GM12878 (cell line): Measurements from ENCODE around the gene IL1RAP. TPM values are rescaled to one million over a fixed set of nuclear protein-coding genes. Genes with fewer than 3 reads are reported as not detected.

Source experiments
- ATAC-seq: fragments of 200-7000 bp; cut with Tn5 transposase; 3 replicates; pipeline ENCODE4 v1.9.1; 2020; ENCODE audit warnings: mild to moderate bottlenecking, moderate library complexity
- BruUV-seq: library from RNA; stranded (reverse); fragments of 400-500 nt; replicated peaks from 2 replicates; lab custom pipeline; 2021; lab: Mats Ljungman, UMichigan
- CTCF ChIA-PET: fragments of 300-600 bp; sonication (Branson Sonifier 250); formaldehyde crosslinking; extraction: SDS; loops from one replicate; lab custom pipeline; 2021; ENCODE audit warnings: inconsistent platforms; lab: Yijun Ruan, JAX
- POLR2A ChIA-PET: fragments of 350-600 bp; formaldehyde crosslinking; extraction: SDS; loops from one replicate; lab custom pipeline; 2021; ENCODE audit warnings: inconsistent platforms; lab: Charles Lee
- RAD21 ChIA-PET: fragments of 300-600 bp; sonication (Branson Sonifier 250); formaldehyde crosslinking; loops from one replicate; lab custom pipeline; 2023; ENCODE audit warnings: antibody characterized with exemption; ENCODE audit not compliant: unreplicated experiment; lab: Charles Lee
- SMC1A ChIA-PET: fragments of 300-600 bp; sonication (Branson Sonifier 250); formaldehyde crosslinking; loops from one replicate; lab custom pipeline; 2023; ENCODE audit not compliant: unreplicated experiment, uncharacterized antibody; lab: Charles Lee
- DNase-seq: peaks from one replicate; pipeline ENCODE4 v3.0.0-alpha.2; 2011; ENCODE audit warnings: low read depth, low spot score
- FAIRE-seq: peaks from 3 replicates; lab custom pipeline; 2011; peaks lifted over from hg19 to GRCh38; lab: Jason Lieb, UNC
- H2AFZ ChIP-seq: 2 replicates; pipeline ENCODE4 v1.6.0; 2011; ENCODE audit warnings: low read depth, low read length, control low read depth; ENCODE audit not compliant: control insufficient read depth
- H3K27ac ChIP-seq: 2 replicates; pipeline ENCODE4 v1.5.1; 2011; ENCODE audit warnings: control low read depth; ENCODE audit not compliant: control insufficient read depth, insufficient read depth
- H3K27me3 ChIP-seq, 2 experiments: replicated peaks in 1 of 2; 2 replicates each; pipeline versions ENCODE4 v1.6.0 to v1.6.1; 2011; ENCODE audit warnings: low read length in 1 of 2; ENCODE audit not compliant: control insufficient read depth in 2 of 2, insufficient read depth in 2 of 2
- H3K36me3 ChIP-seq, 2 experiments: 2 replicates each; pipeline ENCODE4 v1.5.1; 2011; ENCODE audit warnings: low read length in 1 of 2; ENCODE audit not compliant: control insufficient read depth in 2 of 2, insufficient read depth in 2 of 2
- H3K4me1 ChIP-seq: 2 replicates; pipeline ENCODE4 v1.6.1; 2011; ENCODE audit warnings: mild to moderate bottlenecking, low read length, moderate library complexity, mixed read lengths; ENCODE audit not compliant: control insufficient read depth, insufficient read depth
- H3K4me2 ChIP-seq: 2 replicates; pipeline ENCODE4 v1.6.0; 2011; ENCODE audit warnings: control low read depth; ENCODE audit not compliant: control insufficient read depth, insufficient read depth
- H3K4me3 ChIP-seq: fragments of 200-600 bp; sonication (generic); 2 replicates; pipeline ENCODE4 v1.5.1; 2016
- H3K79me2 ChIP-seq: 2 replicates; pipeline ENCODE4 v1.6.0; 2011; ENCODE audit warnings: low read length; ENCODE audit not compliant: control insufficient read depth, insufficient read depth
- H3K9ac ChIP-seq: 2 replicates; pipeline ENCODE4 v1.8.0; 2011; ENCODE audit warnings: low read length, control low read depth, mixed read lengths; ENCODE audit not compliant: control insufficient read depth, insufficient read depth
- H3K9me3 ChIP-seq: replicated peaks from 3 replicates; pipeline ENCODE4 v1.5.1; 2011; ENCODE audit warnings: mild to moderate bottlenecking, low read length; ENCODE audit not compliant: control insufficient read depth, insufficient read depth
- H4K20me1 ChIP-seq: 2 replicates; pipeline ENCODE4 v1.6.0; 2011; ENCODE audit not compliant: control insufficient read depth, insufficient read depth
- JUNB ChIP-seq: IDR thresholded peaks from 2 replicates; pipeline ENCODE4 v1.6.1; 2016; ENCODE audit warnings: antibody characterized with exemption, mild to moderate bottlenecking
- MEF2A ChIP-seq: IDR thresholded peaks from 2 replicates; pipeline ENCODE4 v1.6.1; 2011; ENCODE audit warnings: low read depth, mild to moderate bottlenecking, low read length, moderate library complexity; ENCODE audit not compliant: insufficient read depth
- MTA2 ChIP-seq: fragments of 450-650 bp; IDR thresholded peaks from 2 replicates; pipeline ENCODE4 v1.6.1; 2016; ENCODE audit warnings: low read depth, mild to moderate bottlenecking, moderate library complexity
- NBN ChIP-seq: fragments of 450-650 bp; IDR thresholded peaks from 2 replicates; pipeline ENCODE4 v1.6.1; 2016
- NFXL1 ChIP-seq: fragments of 450-650 bp; IDR thresholded peaks from 2 replicates; pipeline ENCODE4 v1.6.1; 2017; ENCODE audit warnings: antibody characterized with exemption, mild to moderate bottlenecking, borderline replicate concordance
- POLR2A ChIP-seq: IDR thresholded peaks from 2 replicates; pipeline ENCODE4 v1.6.1; 2011; ENCODE audit warnings: low read depth, mild to moderate bottlenecking, low read length
- RFX5 ChIP-seq: IDR thresholded peaks from 2 replicates; pipeline ENCODE4 v1.6.1; 2011; ENCODE audit warnings: low read depth, low read length, improper control_type of control experiment
- SMARCA5 ChIP-seq: fragments of 450-650 bp; IDR thresholded peaks from 2 replicates; pipeline ENCODE4 v1.6.1; 2017; ENCODE audit warnings: mild to moderate bottlenecking
- WRNIP1 ChIP-seq: IDR thresholded peaks from 2 replicates; pipeline ENCODE4 v1.6.1; 2011; ENCODE audit warnings: low read depth, low read length, improper control_type of control experiment, borderline replicate concordance
- WGBS: methylation state at CpG from one replicate; pipeline ENCODE4 v1.1.6; 2016; ENCODE audit warnings: low lambda C conversion rate; ENCODE audit not compliant: insufficient replicate concordance, insufficient coverage; ENCODE audit errors: missing lambda C conversion rate; 5-methylcytosine and 5-hydroxymethylcytosine counted together
- in situ Hi-C: fragments of 300-500 bp; cut with MboI; formaldehyde crosslinking; loops from 9 replicates; pipeline ENCODE4 v1.14.3; 2018; ENCODE audit warnings: mixed read lengths
- intact Hi-C: fragments of 100-400 bp; cut with micrococcal nuclease; formaldehyde crosslinking; loops from one replicate; pipeline ENCODE4 v1.14.2; 2022; ENCODE audit not compliant: unreplicated experiment
- polyA plus RNA-seq, 11 experiments: library from polyadenylated mRNA; depleted of rRNA in 4 of 11; unstranded in 6 of 11; stranded (reverse) in 5 of 11; fragments of >200 nt; fragmentation: Nextera tagmentation in 4 of 11; fragmentation: Illumina TruSeq in 1 of 11; extraction: Ambion mirVana in 4 of 11; extraction: Trizol in 1 of 11; gene quantifications; 1 replicate in 1 of 11; 2 replicates in 10 of 11; pipeline versions ENCODE4 v1.2.1 to v1.2.3, GENCODE V29; 2011 to 2016; ENCODE audit warnings: inconsistent platforms in 2 of 11, missing spikeins in 2 of 11, low read depth in 1 of 11
- total RNA-seq, 4 experiments: library from RNA; depleted of rRNA in 3 of 4; stranded (reverse); fragments of >200 nt in 3 of 4; fragmentation: Illumina TruSeq in 1 of 4; extraction: Trizol in 1 of 4; gene quantifications; 2 replicates each; pipeline versions ENCODE4 v1.2.1 to v1.2.3, GENCODE V29; 2013 to 2021

IL1RAP gene
- total and polyA plus RNA-seq, 10 of the 15 experiments (the other 5 are each of a cell fraction or from before 2014, with no cell fraction given), result 0.17 to 1.0 (median 0.44) TPM; not detected in 1

- TF ChIP-seq WRNIP1, result no peak
- TF ChIP-seq NBN, result no peak
- no peak for TF ChIP-seq POLR2A
- TF ChIP-seq MEF2A, result no peak
- no peak for TF ChIP-seq RFX5
- TF ChIP-seq MTA2, result no peak
- no peak for TF ChIP-seq JUNB
- no peak for TF ChIP-seq SMARCA5
- in situ Hi-C loops, result no loop called here
- no peak for ATAC-seq
- H3K79me2 ChIP-seq, result no peaks in the 10 kb centered on the region
- H2AFZ ChIP-seq, result no peak overlapping the region
- no peak for FAIRE-seq
- H4K20me1 ChIP-seq, result no peaks in the 10 kb centered on the region
- no peaks in the 10 kb centered on the region for H3K9me3 ChIP-seq
- ChIA-PET POLR2A (no interaction called here), RAD21 (no interaction called here), CTCF (no interaction called here), SMC1A (interaction anchor here (1.5 kb wide), 1 partner anchor 14 kb away, joined by 3 read pairs; no protein-coding TSS in a partner anchor)
- no peak overlapping the region for H3K4me2 ChIP-seq
- no peaks in the 10 kb centered on the region; a peak in 2 of 4 replicates for H3K27me3 ChIP-seq
- H3K36me3 ChIP-seq, result no peaks in the 10 kb centered on the region
- intact Hi-C loops, result no loop called here
- no TSS peak for BruUV-seq
- DNase-seq, result no peak
- no peak overlapping the region for H3K27ac ChIP-seq
- H3K4me1 ChIP-seq, result no peaks in the 10 kb centered on the region
- H3K9ac ChIP-seq, result no peak overlapping the region
- no peak overlapping the region for H3K4me3 ChIP-seq
- WGBS, result 46% methylated on average over 3 of the region's 3 CpGs
These were observed 8.4 kb upstream of the IL1RAP start for GRCh38 chr3:190505381-190506003.

- H4K20me1 ChIP-seq, result no peaks in the 10 kb centered on the region
- intact Hi-C loops (no loop called here), in situ Hi-C loops (no loop called here)
- no peaks in the 10 kb centered on the region for H3K36me3 ChIP-seq
- DNase-seq (no peak), FAIRE-seq (no peak), ATAC-seq (no peak)
- ChIA-PET POLR2A (no interaction called here), SMC1A (interaction anchor here (1.1 kb wide), 1 partner anchor 9 kb away, joined by 3 read pairs; no protein-coding TSS in a partner anchor), RAD21 (no interaction called here), CTCF (no interaction called here)
- H2AFZ ChIP-seq, result no peak overlapping the region
- 73% methylated on average over 4 of the region's 4 CpGs for WGBS
- no peak for TF ChIP-seq NFXL1
- H3K4me1 ChIP-seq, result no peaks in the 10 kb centered on the region
- no peak overlapping the region for H3K9ac ChIP-seq
- no peak overlapping the region for H3K4me3 ChIP-seq
- no peak overlapping the region for H3K4me2 ChIP-seq
- H3K79me2 ChIP-seq, result no peaks in the 10 kb centered on the region
- H3K27ac ChIP-seq, result no peak overlapping the region
- no peaks in the 10 kb centered on the region for H3K9me3 ChIP-seq
- no TSS peak for BruUV-seq
- H3K27me3 ChIP-seq, result no peaks in the 10 kb centered on the region; a peak in 2 of 4 replicates
These were observed 7.6 kb upstream of the IL1RAP start for GRCh38 chr3:190506271-190506670.
